ENCODE measurements around the gene N4BP2L1. TPM values are rescaled to one million over a fixed set of nuclear protein-coding genes. Genes with fewer than 3 reads are reported as not detected.

The N4BP2L1 gene
- total RNA-seq, 2 donors from 2014 or later = 4.0 to 10.3 TPM

DNA sequence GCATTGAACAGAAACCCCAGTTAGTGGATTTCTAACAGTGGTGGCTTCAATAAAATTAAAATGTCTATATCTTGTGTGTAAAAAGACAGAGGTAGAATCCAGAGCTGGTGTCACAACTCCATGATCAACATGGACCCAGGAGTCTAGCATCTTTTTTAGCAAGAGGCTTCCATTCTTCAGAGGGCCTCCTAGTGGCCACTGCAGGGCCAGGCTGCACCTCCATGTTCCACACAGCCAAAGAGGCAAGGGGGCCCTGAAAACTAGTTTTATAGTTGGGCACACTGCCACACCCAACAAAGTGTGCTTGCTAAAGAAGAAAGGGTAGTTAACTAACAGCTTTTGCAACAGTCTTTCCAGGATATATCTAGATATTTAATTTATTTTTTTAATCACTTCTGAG lies 12.9 kb downstream of the N4BP2L1 start:
- peaks cover 29% of the 10 kb centered on the region for H3K9me3 Mint-ChIP-seq
- no peak overlapping the region for H3K4me3 Mint-ChIP-seq
- peaks cover 5% of the 10 kb centered on the region for H3K9me3 ChIP-seq (ENCODE audit: control insufficient read depth, low read length)
- peaks cover 3% of the 10 kb centered on the region for H3K4me1 Mint-ChIP-seq
- no peaks in the 10 kb centered on the region for H3K36me3 ChIP-seq (ENCODE audit: control insufficient read depth, insufficient read depth, low read length)
- H3K27ac Mint-ChIP-seq = no peak overlapping the region
- peaks cover 8% of the 10 kb centered on the region for H3K27me3 ChIP-seq (ENCODE audit: control insufficient read depth, insufficient read depth, low read length, poor library complexity, severe bottlenecking)
- H3K36me3 Mint-ChIP-seq (ENCODE audit: low read depth) = peaks cover 20% of the 10 kb centered on the region
- H3K27ac ChIP-seq (ENCODE audit: low read depth, low read length) = no peak overlapping the region
- peak; percentile 81 for DNase-seq
- no peak overlapping the region for H3K4me3 ChIP-seq (ENCODE audit: low read length)
- TF ChIP-seq, protein P1, sequence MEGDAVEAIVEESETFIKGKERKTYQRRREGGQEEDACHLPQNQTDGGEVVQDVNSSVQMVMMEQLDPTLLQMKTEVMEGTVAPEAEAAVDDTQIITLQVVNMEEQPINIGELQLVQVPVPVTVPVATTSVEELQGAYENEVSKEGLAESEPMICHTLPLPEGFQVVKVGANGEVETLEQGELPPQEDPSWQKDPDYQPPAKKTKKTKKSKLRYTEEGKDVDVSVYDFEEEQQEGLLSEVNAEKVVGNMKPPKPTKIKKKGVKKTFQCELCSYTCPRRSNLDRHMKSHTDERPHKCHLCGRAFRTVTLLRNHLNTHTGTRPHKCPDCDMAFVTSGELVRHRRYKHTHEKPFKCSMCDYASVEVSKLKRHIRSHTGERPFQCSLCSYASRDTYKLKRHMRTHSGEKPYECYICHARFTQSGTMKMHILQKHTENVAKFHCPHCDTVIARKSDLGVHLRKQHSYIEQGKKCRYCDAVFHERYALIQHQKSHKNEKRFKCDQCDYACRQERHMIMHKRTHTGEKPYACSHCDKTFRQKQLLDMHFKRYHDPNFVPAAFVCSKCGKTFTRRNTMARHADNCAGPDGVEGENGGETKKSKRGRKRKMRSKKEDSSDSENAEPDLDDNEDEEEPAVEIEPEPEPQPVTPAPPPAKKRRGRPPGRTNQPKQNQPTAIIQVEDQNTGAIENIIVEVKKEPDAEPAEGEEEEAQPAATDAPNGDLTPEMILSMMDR (conservative IDR thresholded peaks at IDR 0.05) = peak; percentile 92
- no peak overlapping the region for H3K9ac ChIP-seq (ENCODE audit: extremely low read depth, low read length, poor library complexity, severe bottlenecking)
- H3K4me1 ChIP-seq (ENCODE audit: control insufficient read depth, insufficient read depth, low read length) = no peaks in the 10 kb centered on the region
- H3K27me3 Mint-ChIP-seq (ENCODE audit: insufficient read depth) = peaks cover 4% of the 10 kb centered on the region

DNA sequence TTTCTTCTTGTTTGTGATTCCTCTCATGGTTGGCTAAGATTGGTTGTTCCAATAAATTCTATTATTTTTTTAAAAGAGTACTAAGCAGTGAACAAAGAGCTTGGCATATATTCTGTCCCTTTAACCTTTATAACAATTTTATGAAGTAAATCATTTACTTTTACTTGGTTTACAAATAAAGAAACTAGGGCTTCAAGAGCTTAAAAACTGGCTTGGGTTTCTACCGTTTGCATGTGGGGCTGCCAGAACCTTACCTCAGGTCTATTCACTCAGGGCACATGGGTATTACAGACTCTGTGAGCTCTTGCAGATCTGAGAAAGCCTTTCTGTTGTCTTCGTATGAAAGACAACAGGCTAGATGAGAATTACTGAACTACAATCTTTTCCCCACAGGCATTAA lies 13.3 kb downstream of the N4BP2L1 start:
- H3K4me3 Mint-ChIP-seq = no peak overlapping the region
- H3K9me3 Mint-ChIP-seq = peaks cover 25% of the 10 kb centered on the region
- 86 to 100% methylated on average over 1 to 2 of the region's 2 CpGs for WGBS, 2 experiments (ENCODE audit: insufficient coverage in 1 of 2, insufficient read length in 1 of 2)
- H3K27me3 Mint-ChIP-seq (ENCODE audit: insufficient read depth) = peaks cover 7% of the 10 kb centered on the region
- Histone ChIP-seq H3K27me3 (ENCODE audit: control insufficient read depth, insufficient read depth, low read length, poor library complexity, severe bottlenecking) (peaks cover 13% of the 10 kb centered on the region), H3K4me1 (ENCODE audit: control insufficient read depth, insufficient read depth, low read length) (peaks cover under 1% of the 10 kb centered on the region), H3K4me3 (ENCODE audit: low read length) (no peak overlapping the region), H3K9ac (ENCODE audit: extremely low read depth, low read length, poor library complexity, severe bottlenecking) (no peak overlapping the region), H3K36me3 (ENCODE audit: control insufficient read depth, insufficient read depth, low read length) (no peaks in the 10 kb centered on the region), H3K9me3 (ENCODE audit: control insufficient read depth, low read length) (peaks cover 5% of the 10 kb centered on the region), H3K27ac (ENCODE audit: low read depth, low read length) (no peak overlapping the region)
- TF ChIP-seq, protein P1 (conservative IDR thresholded peaks at IDR 0.05) = no peak
- no peak overlapping the region for H3K27ac Mint-ChIP-seq
- DNase-seq = no peak
- H3K36me3 Mint-ChIP-seq (ENCODE audit: low read depth) = peaks cover 15% of the 10 kb centered on the region
- peaks cover 7% of the 10 kb centered on the region for H3K4me1 Mint-ChIP-seq

DNA sequence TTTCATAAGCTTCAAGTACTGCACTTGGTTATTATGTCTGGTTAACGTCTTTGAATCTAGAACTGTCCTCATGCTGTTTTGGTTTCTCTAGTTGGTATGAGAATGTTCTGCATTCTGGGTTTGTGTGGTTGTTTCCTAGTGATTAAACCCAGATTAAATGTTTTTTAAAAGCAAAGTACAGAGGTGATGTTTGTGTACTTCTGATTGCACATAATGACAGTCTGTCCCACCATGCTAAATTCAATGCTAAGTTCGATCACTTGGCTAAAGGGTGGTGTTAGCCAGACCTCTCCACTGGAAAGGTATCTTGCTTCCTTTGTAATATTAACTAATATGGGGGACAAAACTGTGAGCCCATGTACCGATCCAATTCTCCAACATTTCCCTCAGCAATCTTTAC lies 14.6 kb downstream of the N4BP2L1 start:
- H3K36me3 ChIP-seq (ENCODE audit: control insufficient read depth, insufficient read depth, low read length) = no peaks in the 10 kb centered on the region
- TF ChIP-seq, protein P1 (conservative IDR thresholded peaks at IDR 0.05) = no peak
- no peak overlapping the region for H3K4me3 Mint-ChIP-seq
- H3K4me1 Mint-ChIP-seq = peaks cover 13% of the 10 kb centered on the region
- H3K4me3 ChIP-seq (ENCODE audit: low read length) = no peak overlapping the region
- peaks cover 8% of the 10 kb centered on the region for H3K36me3 Mint-ChIP-seq (ENCODE audit: low read depth)
- DNase-seq = no peak
- H3K9ac ChIP-seq (ENCODE audit: extremely low read depth, low read length, poor library complexity, severe bottlenecking) = no peak overlapping the region
- H3K27me3 ChIP-seq (ENCODE audit: control insufficient read depth, insufficient read depth, low read length, poor library complexity, severe bottlenecking) = peaks cover 24% of the 10 kb centered on the region
- peaks cover 3% of the 10 kb centered on the region for H3K4me1 ChIP-seq (ENCODE audit: control insufficient read depth, insufficient read depth, low read length)
- 83 to 93% methylated on average over 2 to 3 of the region's 3 CpGs for WGBS, 2 experiments (ENCODE audit: insufficient coverage in 1 of 2, insufficient read length in 1 of 2)
- H3K9me3 Mint-ChIP-seq = peaks cover 14% of the 10 kb centered on the region
- peaks cover 4% of the 10 kb centered on the region for H3K9me3 ChIP-seq (ENCODE audit: control insufficient read depth, low read length)
- no peak overlapping the region for H3K27ac Mint-ChIP-seq
- H3K27me3 Mint-ChIP-seq (ENCODE audit: insufficient read depth) = peaks cover 16% of the 10 kb centered on the region
- H3K27ac ChIP-seq (ENCODE audit: low read depth, low read length) = no peak overlapping the region

All from endodermal cell (in vitro differentiated cells).